HCT116 (cell line): Measurements from ENCODE around the gene PAPPA2.

Source experiments
- CTCF ChIP-seq, 3 experiments: fragments of 200-600 bp in 1 of 3; sonication (generic) in 1 of 3; IDR thresholded peaks in 2 of 3; conservative IDR thresholded peaks in 1 of 3; 2 replicates each; pipeline ENCODE4 v1.5.1; 2012 to 2017; ENCODE audit warnings: low read depth in 2 of 3, low read length in 2 of 3, antibody characterized with exemption in 1 of 3, borderline replicate concordance in 1 of 3, control low read depth in 1 of 3, mild to moderate bottlenecking in 1 of 3, mixed read lengths in 1 of 3, mixed run types in 1 of 3, moderate library complexity in 1 of 3; ENCODE audit not compliant: insufficient read depth in 1 of 3
- EGR1 ChIP-seq: IDR thresholded peaks from 2 replicates; pipeline ENCODE4 v1.6.1; 2012; ENCODE audit warnings: low read depth
- POLR2A ChIP-seq: IDR thresholded peaks from 2 replicates; pipeline ENCODE4 v1.7.0; 2011; ENCODE audit warnings: borderline replicate concordance; ENCODE audit not compliant: insufficient read depth, insufficient read length; ENCODE audit errors: extremely low read depth
- SP1 ChIP-seq: IDR thresholded peaks from 2 replicates; pipeline ENCODE4 v1.6.1; 2012; ENCODE audit warnings: low read depth
- TF ChIP-seq, protein P1 (sequence below): IDR thresholded peaks from 2 replicates; pipeline ENCODE4 v1.6.1; 2012

- TF ChIP-seq POLR2A: no peak
- TF ChIP-seq CTCF (IDR thresholded peaks at IDR 0.05 in 2 of 3, conservative IDR thresholded peaks at IDR 0.05 in 1 of 3; ENCODE audit: borderline replicate concordance in 1 of 3, insufficient read depth in 1 of 3, low read depth in 2 of 3, low read length in 2 of 3): no peak
- no peak for TF ChIP-seq EGR1
- no peak for TF ChIP-seq SP1
- TF ChIP-seq, protein P1, sequence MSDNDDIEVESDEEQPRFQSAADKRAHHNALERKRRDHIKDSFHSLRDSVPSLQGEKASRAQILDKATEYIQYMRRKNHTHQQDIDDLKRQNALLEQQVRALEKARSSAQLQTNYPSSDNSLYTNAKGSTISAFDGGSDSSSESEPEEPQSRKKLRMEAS: no peak
Observed at GRCh38 chr1:176456795-176457194, 6.2 kb upstream of the PAPPA2 start.
